Activated B cell treated with CpG ODN at 0.5 μM for 24 hours (primary cell): ENCODE results near the gene NR1H2. TPM values are rescaled to one million over a fixed set of nuclear protein-coding genes. Genes with fewer than 3 reads are reported as not detected.
A peak's percentile ranks its signal among the peaks of the same experiment; 100 is the strongest.

Experiments used
- ATAC-seq: fragments of 200-7000 bp; cut with Tn5 transposase; one replicate; pipeline ENCODE4 v1.10.0; 2021; ENCODE audit warnings: low read depth, mild to moderate bottlenecking, moderate library complexity
- CTCF ChIA-PET: fragments of 350-600 bp; sonication (Branson Sonifier 250); formaldehyde crosslinking; loops from one replicate; lab custom pipeline; 2021; ENCODE audit warnings: antibody characterized with exemption; lab: Charles Lee
- POLR2A ChIA-PET: fragments of 350-600 bp; sonication (Branson Sonifier 250); formaldehyde crosslinking; loops from one replicate; lab custom pipeline; 2021; ENCODE audit warnings: antibody characterized with exemption; lab: Charles Lee
- DNase-seq: peaks from one replicate; pipeline ENCODE4 v3.0.0; 2022
- H3K27ac Mint-ChIP-seq: one replicate; pipeline ENCODE4 v1.8.0; 2020; ENCODE audit warnings: mixed read lengths
- H3K27me3 Mint-ChIP-seq: one replicate; pipeline ENCODE4 v1.8.0; 2021; ENCODE audit warnings: mixed read lengths
- H3K36me3 Mint-ChIP-seq: one replicate; pipeline ENCODE4 v1.8.0; 2021; ENCODE audit warnings: low read depth, mixed read lengths
- H3K4me1 Mint-ChIP-seq: one replicate; pipeline ENCODE4 v1.8.0; 2021; ENCODE audit warnings: mixed read lengths
- H3K4me3 Mint-ChIP-seq: one replicate; pipeline ENCODE4 v1.8.0; 2020; ENCODE audit warnings: mild to moderate bottlenecking, mixed read lengths
- H3K9me3 Mint-ChIP-seq: one replicate; pipeline ENCODE4 v1.8.0; 2020; ENCODE audit warnings: mixed read lengths
- CTCF ChIP-seq: fragments of 200-600 bp; IDR thresholded peaks from one replicate; pipeline ENCODE4 v1.8.0; 2022; ENCODE audit warnings: antibody characterized with exemption, mild to moderate bottlenecking
- intact Hi-C: fragments of 100-400 bp; cut with micrococcal nuclease; formaldehyde crosslinking; loops from one replicate; pipeline ENCODE4 v1.15.1; 2024
- total RNA-seq: library from RNA; stranded (reverse); gene quantifications from 2 replicates; pipeline ENCODE4 v1.2.3, GENCODE V29; 2022

The NR1H2 gene
- total RNA-seq, 1 donor from 2014 or later, result 79.5 TPM

GRCh38 chr19:50422397-50423278, 46.4 kb downstream of the NR1H2 start:
- H3K9me3 Mint-ChIP-seq, result no peaks in the 10 kb centered on the region
- peak overlapping the region; percentile 95 for H3K4me3 Mint-ChIP-seq
- peak overlapping the region; percentile 97 for H3K27ac Mint-ChIP-seq
- DNase-seq, result no peak
- no peak for TF ChIP-seq CTCF
- intact Hi-C loops, result no loop called here
- peaks cover 71% of the 10 kb centered on the region for H3K4me1 Mint-ChIP-seq
- POLR2A ChIA-PET, result interaction anchor here (0.6 to 8.4 kb wide), 7 partner anchors 7 to 968 kb away, joined by 3 to 282 read pairs (median 6); partner anchors contain the start of genes C19orf84, MYBPC2 and POLD1
- CTCF ChIA-PET, result no interaction called here
- peaks cover 74% of the 10 kb centered on the region for H3K36me3 Mint-ChIP-seq
- ATAC-seq, result no peak
- no peaks in the 10 kb centered on the region for H3K27me3 Mint-ChIP-seq

DNA sequence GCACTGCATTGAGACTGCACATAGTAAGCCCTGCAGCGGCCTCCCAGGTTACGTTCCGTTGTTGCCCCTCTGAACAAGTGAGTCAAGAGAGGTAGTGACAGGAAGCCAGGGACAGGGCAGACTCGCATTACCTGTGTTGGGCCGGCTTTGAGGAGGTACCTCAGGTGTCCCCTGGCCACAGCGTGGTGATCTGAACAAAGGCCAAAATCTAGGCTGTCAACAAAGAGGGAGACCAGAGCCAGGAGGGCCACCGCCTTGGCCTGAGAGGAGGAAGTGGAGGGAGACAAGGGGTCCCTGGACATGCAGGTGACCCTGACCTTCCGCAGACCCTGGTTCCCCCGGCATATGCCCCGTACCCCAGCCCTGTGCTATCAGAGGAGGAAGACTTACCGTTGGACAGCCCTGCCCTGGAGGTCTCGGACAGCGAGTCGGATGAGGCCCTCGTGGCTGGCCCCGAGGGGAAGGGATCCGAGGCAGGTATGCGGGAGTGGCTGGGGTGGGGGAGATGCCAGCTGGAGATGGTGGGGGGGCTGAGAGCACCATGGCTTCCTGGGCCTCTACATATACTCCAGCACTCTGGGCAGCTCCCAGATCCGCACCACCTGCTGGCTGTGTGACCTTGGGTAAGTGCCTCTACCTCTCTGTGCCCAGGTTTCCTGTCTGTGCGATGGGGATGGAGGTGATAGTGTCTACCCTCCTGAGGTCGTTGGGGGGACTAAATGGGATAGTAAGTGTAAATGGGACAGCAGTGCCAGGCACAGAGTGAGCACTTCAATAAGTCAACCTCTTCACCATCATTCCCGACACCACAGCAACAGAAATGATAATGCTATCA, 47.2 kb downstream of the NR1H2 start:
- no peak for DNase-seq
- no peak for TF ChIP-seq CTCF
- ChIA-PET POLR2A (interaction anchor here (0.6 to 1.6 kb wide), 4 partner anchors 35 to 66 kb away, joined by 3 to 6 read pairs (median 4); partner anchors contain the start of gene POLD1), CTCF (no interaction called here)
- Mint-ChIP-seq H3K36me3 (peaks cover 81% of the 10 kb centered on the region), H3K27ac (peak overlapping the region; percentile 97), H3K27me3 (no peaks in the 10 kb centered on the region), H3K4me3 (peak overlapping the region; percentile 19), H3K9me3 (no peaks in the 10 kb centered on the region), H3K4me1 (peaks cover 76% of the 10 kb centered on the region)
- no peak for ATAC-seq
- intact Hi-C loops, result no loop called here

- peaks cover 81% of the 10 kb centered on the region for H3K4me1 Mint-ChIP-seq
- POLR2A ChIA-PET, result interaction anchor here (0.7 to 10.8 kb wide), 3 partner anchors 7 to 92 kb away, joined by 3 to 282 read pairs (median 3); partner anchors contain the start of gene SPIB
- H3K27me3 Mint-ChIP-seq, result no peaks in the 10 kb centered on the region
- intact Hi-C loops, result no loop called here
- CTCF ChIA-PET, result no interaction called here
- ATAC-seq, result no peak
- no peak overlapping the region for H3K27ac Mint-ChIP-seq
- no peak overlapping the region for H3K4me3 Mint-ChIP-seq
- no peaks in the 10 kb centered on the region for H3K9me3 Mint-ChIP-seq
- DNase-seq, result no peak
- TF ChIP-seq CTCF, result no peak
- H3K36me3 Mint-ChIP-seq, result peaks cover 68% of the 10 kb centered on the region
Measured at GRCh38 chr19:50425581-50425980, 49.3 kb downstream of the NR1H2 start.

DNA sequence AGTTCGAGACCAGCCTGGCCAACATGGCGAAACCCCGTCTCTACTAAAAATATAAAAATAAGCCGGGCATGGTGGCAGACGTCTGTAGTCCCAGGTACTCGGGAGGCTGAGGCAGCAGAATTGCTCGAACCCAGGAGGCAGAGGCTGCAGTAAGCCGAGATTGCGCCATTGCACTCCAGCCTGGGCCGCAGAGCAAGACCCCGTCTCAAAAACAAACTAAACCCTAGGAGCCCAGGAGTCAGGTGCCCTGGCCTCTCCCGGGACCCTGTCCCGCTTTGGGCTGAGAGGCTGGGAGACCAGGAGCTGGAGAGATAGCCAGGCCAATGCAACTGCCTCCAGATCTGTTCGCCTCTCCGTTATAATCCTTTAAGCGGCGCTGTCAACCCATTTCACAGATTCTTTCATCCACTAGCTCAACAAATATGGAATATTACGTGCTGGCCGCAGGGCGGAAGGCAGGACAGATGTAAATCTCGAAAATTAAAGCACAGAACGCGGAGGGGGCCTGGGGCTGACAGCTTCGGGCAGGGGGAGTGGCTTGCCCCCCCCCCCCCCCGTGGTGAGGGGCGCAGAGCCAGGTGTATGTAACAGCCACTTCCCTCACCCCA, 51.2 kb downstream of the NR1H2 start:
- peaks cover 57% of the 10 kb centered on the region for H3K36me3 Mint-ChIP-seq
- no peaks in the 10 kb centered on the region for H3K9me3 Mint-ChIP-seq
- H3K4me3 Mint-ChIP-seq, result no peak overlapping the region
- intact Hi-C loops, result no loop called here
- no peak for ATAC-seq
- ChIA-PET CTCF (interaction anchor here (0.9 to 2.0 kb wide), 4 partner anchors 8 to 58 kb away, joined by 3 to 5 read pairs (median 4); no protein-coding TSS in a partner anchor), POLR2A (interaction anchor here (0.6 to 10.8 kb wide), 17 partner anchors 9 to 1460 kb away, joined by 3 to 282 read pairs (median 7); partner anchors contain the start of genes EMC10, NR1H2, POLD1 and SPIB)
- no peak for TF ChIP-seq CTCF
- no peaks in the 10 kb centered on the region for H3K27me3 Mint-ChIP-seq
- no peak for DNase-seq
- peaks cover 78% of the 10 kb centered on the region for H3K4me1 Mint-ChIP-seq
- peak overlapping the region; percentile 95 for H3K27ac Mint-ChIP-seq
